ENCODE results near the gene HYAL2.

HYAL2 gene

DNA sequence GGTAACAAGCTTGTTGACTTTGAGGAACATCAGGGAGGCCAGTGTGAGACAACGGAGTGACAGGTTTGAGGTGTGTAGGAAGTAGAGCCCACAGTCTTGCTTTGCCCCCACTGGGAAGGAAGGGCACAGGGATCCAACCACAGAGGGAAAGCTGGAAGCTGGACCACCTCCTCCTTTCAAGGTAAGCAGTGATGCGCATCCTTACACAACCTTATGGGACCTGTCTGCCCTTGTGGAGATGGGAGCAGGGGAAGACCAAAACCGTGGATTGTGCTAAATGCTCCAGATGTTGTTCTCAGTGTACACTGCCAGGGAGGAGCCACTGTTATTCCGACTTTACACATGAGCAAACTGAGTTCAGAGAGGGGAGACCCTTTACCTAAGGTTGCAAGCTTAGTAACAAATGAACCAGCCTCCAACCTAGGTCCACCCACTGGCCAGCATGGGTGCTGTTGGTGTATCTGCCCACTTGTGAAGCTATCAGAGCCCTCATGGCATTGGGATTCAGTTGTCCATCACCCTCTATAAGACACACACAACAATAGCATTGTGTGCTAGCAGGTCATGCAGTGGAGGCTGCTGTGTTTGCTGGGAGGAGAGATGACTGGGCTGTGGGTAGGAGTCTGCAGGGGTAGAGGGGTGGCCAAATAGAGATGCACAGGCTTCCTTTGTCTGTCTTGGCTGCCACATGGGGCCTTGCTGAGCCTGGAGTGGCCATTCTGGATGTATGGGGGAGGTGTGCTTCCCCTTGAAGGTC, 44.2 kb downstream of the HYAL2 start:
- Histone ChIP-seq H3K4me3 (ENCODE audit: low read depth, low read length) (no peak overlapping the region), H3K27ac (ENCODE audit: extremely low read depth, low read depth, low read length) (no peak overlapping the region), H3K4me1 (ENCODE audit: control insufficient read depth, insufficient read depth, low read length) (no peaks in the 10 kb centered on the region), H3K36me3 (ENCODE audit: control insufficient read depth in 2 of 2, insufficient read depth in 1 of 2, low read length in 2 of 2) (no peaks in the 10 kb centered on the region), H3K9me3 (ENCODE audit: control insufficient read depth, insufficient read depth, low read depth, low read length) (no peaks in the 10 kb centered on the region)
- CTCF ChIA-PET = interaction anchor here (0.8 to 3.9 kb wide), 5 partner anchors 14 to 86 kb away, joined by 3 to 18 read pairs (median 6); partner anchors contain the start of gene IFRD2
- POLR2A ChIA-PET = interaction anchor here (1.2 to 1.4 kb wide), 3 partner anchors 14 to 50 kb away, joined by 3 to 5 read pairs (median 4); partner anchors contain the start of genes HYAL3, IFRD2 and NAA80
- TF ChIP-seq ZNF768 (tag by site-specific recombination; IDR thresholded peaks at IDR 0.05) (no peak), ZNF670 (tag by site-specific recombination; IDR thresholded peaks at IDR 0.05; ENCODE audit: low read depth) (no peak), ZFHX2 (tag by site-specific recombination; conservative IDR thresholded peaks at IDR 0.05) (no peak), ZFP3 (tag by site-specific recombination; IDR thresholded peaks at IDR 0.05; ENCODE audit: low read depth) (no peak), GLIS1 (tag by site-specific recombination; IDR thresholded peaks at IDR 0.05) (peak; percentile 18; the same call in 1 of the 2 replicates), PRDM10 (tag by site-specific recombination; IDR thresholded peaks at IDR 0.05) (peak; percentile 80), KLF10 (tag by site-specific recombination; IDR thresholded peaks at IDR 0.05) (no peak), ZNF558 (tag by site-specific recombination; IDR thresholded peaks at IDR 0.05) (no peak)

DNA sequence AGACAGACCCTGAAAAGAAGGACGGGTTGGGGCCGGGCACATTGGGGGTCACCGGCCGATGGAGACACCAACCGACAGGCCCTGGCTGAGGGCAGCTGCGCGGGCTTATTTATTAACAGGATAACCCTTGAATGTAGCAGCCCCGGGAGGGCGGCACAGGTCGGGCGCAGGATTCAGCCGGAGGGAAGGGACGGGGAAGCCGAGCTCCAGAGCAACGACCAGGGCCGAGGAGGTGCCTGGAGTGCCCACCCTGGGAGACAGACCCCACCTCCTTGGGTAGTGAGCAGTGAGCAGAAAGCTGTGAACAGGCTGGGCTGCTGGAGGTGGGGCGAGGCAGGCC, 45.8 kb downstream of the HYAL2 start:
- Histone ChIP-seq H3K9me3 (ENCODE audit: control insufficient read depth, insufficient read depth, low read depth, low read length) (no peaks in the 10 kb centered on the region), H3K36me3 (ENCODE audit: control insufficient read depth in 2 of 2, insufficient read depth in 1 of 2, low read length in 2 of 2) (no peaks in the 10 kb centered on the region), H3K4me3 (ENCODE audit: low read depth, low read length) (no peak overlapping the region), H3K4me1 (ENCODE audit: control insufficient read depth, insufficient read depth, low read length) (no peaks in the 10 kb centered on the region), H3K27ac (ENCODE audit: extremely low read depth, low read depth, low read length) (no peak overlapping the region)
- TF ChIP-seq ZNF555 (tag by site-specific recombination; conservative IDR thresholded peaks at IDR 0.05) (no peak), ZBTB44 (tag by site-specific recombination; IDR thresholded peaks at IDR 0.05) (no peak), TSHZ1 (tag by site-specific recombination; IDR thresholded peaks at IDR 0.05; ENCODE audit: borderline replicate concordance) (no peak), ZNF747 (tag by site-specific recombination; IDR thresholded peaks at IDR 0.05) (no peak), MZF1 (tag by site-specific recombination; IDR thresholded peaks at IDR 0.05; ENCODE audit: borderline replicate concordance) (no peak), SALL2 (tag by site-specific recombination; IDR thresholded peaks at IDR 0.05; ENCODE audit: borderline replicate concordance) (no peak)
- TF ChIP-seq, protein P1, sequence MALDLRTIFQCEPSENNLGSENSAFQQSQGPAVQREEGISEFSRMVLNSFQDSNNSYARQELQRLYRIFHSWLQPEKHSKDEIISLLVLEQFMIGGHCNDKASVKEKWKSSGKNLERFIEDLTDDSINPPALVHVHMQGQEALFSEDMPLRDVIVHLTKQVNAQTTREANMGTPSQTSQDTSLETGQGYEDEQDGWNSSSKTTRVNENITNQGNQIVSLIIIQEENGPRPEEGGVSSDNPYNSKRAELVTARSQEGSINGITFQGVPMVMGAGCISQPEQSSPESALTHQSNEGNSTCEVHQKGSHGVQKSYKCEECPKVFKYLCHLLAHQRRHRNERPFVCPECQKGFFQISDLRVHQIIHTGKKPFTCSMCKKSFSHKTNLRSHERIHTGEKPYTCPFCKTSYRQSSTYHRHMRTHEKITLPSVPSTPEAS (tag by site-specific recombination; IDR thresholded peaks at IDR 0.05) = no peak
- POLR2A ChIA-PET = interaction anchor here (1.4 kb wide), 1 partner anchor 16 kb away, joined by 3 read pairs; the partner anchor contains the start of gene IFRD2
- CTCF ChIA-PET = interaction anchor here (0.6 to 3.9 kb wide), 5 partner anchors 17 to 124 kb away, joined by 3 to 18 read pairs (median 3); no protein-coding TSS in a partner anchor
